Keratinocyte (primary cell): Measurements from ENCODE around the gene ACACB. TPM values are rescaled to one million over a fixed set of nuclear protein-coding genes. Genes with fewer than 3 reads are reported as not detected.

Experiments used
- DNase-seq: peaks from one replicate; pipeline ENCODE4 v3.0.0-alpha.2; 2011; ENCODE audit warnings: low read depth, missing footprints, low spot score
- FAIRE-seq: peaks from 2 replicates; lab custom pipeline; 2011; peaks lifted over from hg19 to GRCh38; lab: Jason Lieb, UNC
- H2AFZ ChIP-seq: 2 replicates; pipeline ENCODE4 v1.6.0; 2012; ENCODE audit warnings: low read length, control low read depth, inconsistent platforms; ENCODE audit not compliant: control insufficient read depth
- H3K27ac ChIP-seq: 2 replicates; pipeline ENCODE4 v1.5.1; 2011; ENCODE audit warnings: low read length; ENCODE audit not compliant: control insufficient read depth, insufficient read depth
- H3K27me3 ChIP-seq: 3 replicates; pipeline ENCODE4 v1.6.0; 2011; ENCODE audit warnings: low read length; ENCODE audit not compliant: control insufficient read depth, insufficient read depth; ENCODE audit errors: extremely low read depth
- H3K36me3 ChIP-seq, 2 experiments: 2 replicates in 1 of 2; 3 replicates in 1 of 2; pipeline ENCODE4 v1.5.1; 2011; ENCODE audit warnings: low read length in 2 of 2, mild to moderate bottlenecking in 1 of 2; ENCODE audit not compliant: control insufficient read depth in 2 of 2, insufficient read depth in 2 of 2; ENCODE audit errors: extremely low read depth in 1 of 2
- H3K4me1 ChIP-seq: 3 replicates; pipeline ENCODE4 v1.5.1; 2011; ENCODE audit warnings: low read length; ENCODE audit not compliant: control insufficient read depth, insufficient read depth; ENCODE audit errors: extremely low read depth
- H3K4me2 ChIP-seq: 3 replicates; pipeline ENCODE4 v1.6.0; 2011; ENCODE audit warnings: low read depth, low read length; ENCODE audit not compliant: control insufficient read depth, insufficient read depth; ENCODE audit errors: extremely low read depth
- H3K4me3 ChIP-seq, 3 experiments: fragments of 200-600 bp in 1 of 3; sonication (generic) in 1 of 3; 2 replicates in 2 of 3; 3 replicates in 1 of 3; pipeline ENCODE4 v1.5.1; 2011 to 2016; ENCODE audit warnings: low read length in 3 of 3, mild to moderate bottlenecking in 3 of 3, control low read depth in 2 of 3, inconsistent platforms in 1 of 3, low read depth in 1 of 3, mixed read lengths in 1 of 3, mixed run types in 1 of 3, moderate library complexity in 1 of 3; ENCODE audit not compliant: control insufficient read depth in 2 of 3, insufficient read depth in 2 of 3; ENCODE audit errors: extremely low read depth in 1 of 3
- H3K79me2 ChIP-seq: 2 replicates; pipeline ENCODE4 v1.6.0; 2012; ENCODE audit warnings: low read length; ENCODE audit not compliant: control insufficient read depth, insufficient read depth
- H3K9ac ChIP-seq: 3 replicates; pipeline ENCODE4 v1.6.0; 2011; ENCODE audit warnings: low read length; ENCODE audit not compliant: control insufficient read depth, insufficient read depth; ENCODE audit errors: extremely low read depth
- H3K9me1 ChIP-seq: 3 replicates; pipeline ENCODE4 v1.6.0; 2011; ENCODE audit warnings: low read length; ENCODE audit not compliant: control insufficient read depth, insufficient read depth; ENCODE audit errors: extremely low read depth
- H3K9me3 ChIP-seq: 2 replicates; pipeline ENCODE4 v1.5.1; 2012; ENCODE audit warnings: low read depth, low read length; ENCODE audit not compliant: control insufficient read depth
- H4K20me1 ChIP-seq: 3 replicates; pipeline ENCODE4 v1.6.0; 2011; ENCODE audit warnings: low read length; ENCODE audit not compliant: control insufficient read depth, insufficient read depth; ENCODE audit errors: extremely low read depth
- EZH2 ChIP-seq: IDR thresholded peaks from one replicate; pipeline ENCODE4 v1.6.1; 2012; ENCODE audit warnings: inconsistent platforms, mild to moderate bottlenecking, low read length, moderate library complexity
- dilution Hi-C: fragments of 300-500 bp; cut with MboI; formaldehyde crosslinking; loops from one replicate; pipeline ENCODE4 v1.7.0; 2020; ENCODE audit warnings: low sequenced_read_pairs; ENCODE audit not compliant: extremely low pct_ligation_motif_present
- polyA plus RNA-seq, 5 experiments: library from polyadenylated mRNA; depleted of rRNA in 3 of 5; stranded (reverse) in 3 of 5; stranded (forward) in 1 of 5; unstranded in 1 of 5; fragments of >200 nt; gene quantifications; 1 replicate in 1 of 5; 2 replicates in 3 of 5; 3 replicates in 1 of 5; pipeline versions ENCODE4 v1.2.1 to v1.2.3, GENCODE V29; 2011 to 2012; ENCODE audit warnings: missing spikeins in 2 of 5, low read depth in 1 of 5, low replicate concordance in 1 of 5
- TF ChIP-seq, protein P1 (sequence below), 3 experiments: IDR thresholded peaks in 1 of 3; conservative IDR thresholded peaks in 1 of 3; optimal IDR thresholded peaks in 1 of 3; 2 replicates in 2 of 3; 3 replicates in 1 of 3; pipeline versions ENCODE3 to v1.5.1; 2011; ENCODE audit warnings: low read length in 3 of 3, mild to moderate bottlenecking in 3 of 3, moderate library complexity in 2 of 3, control low read depth in 1 of 3, inconsistent platforms in 1 of 3; ENCODE audit not compliant: insufficient read depth in 2 of 3; ENCODE audit errors: extremely low read depth in 1 of 3

Gene ACACB
- polyA plus RNA-seq, 1 donor (not counting 4 experiments of a cell fraction or from before 2014, with no cell fraction given) = 1.3 TPM

DNA sequence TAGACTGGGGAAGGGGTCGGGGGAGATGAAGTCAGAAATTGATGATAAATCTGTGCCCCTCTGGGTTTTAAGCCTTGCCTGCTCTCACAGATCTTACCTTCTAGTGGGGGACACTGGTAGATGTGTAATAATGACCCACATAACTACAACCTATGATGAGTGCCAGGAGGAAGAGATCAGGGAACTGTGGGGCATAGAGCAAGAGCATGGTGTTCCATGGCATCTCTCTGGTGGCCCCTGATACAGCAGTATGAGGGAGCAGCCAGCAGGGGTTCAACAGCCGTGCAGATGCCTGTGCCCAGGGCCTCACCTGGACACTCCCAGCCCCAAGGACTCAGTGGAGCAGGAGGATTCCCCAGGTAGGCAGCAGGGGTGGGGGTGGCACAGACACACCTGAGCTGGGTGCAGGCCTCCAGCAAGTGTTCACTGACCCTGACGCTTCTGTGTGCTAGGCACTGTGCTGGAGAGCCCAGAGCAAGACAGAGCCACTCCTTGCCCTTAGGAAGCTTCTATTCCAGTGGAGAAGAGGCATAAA lies 5.0 kb downstream of the ACACB start:
- Histone ChIP-seq H3K36me3 (no peaks in the 10 kb centered on the region), H2AFZ (no peak overlapping the region), H3K4me1 (no peaks in the 10 kb centered on the region), H3K27ac (no peak overlapping the region), H3K9me3 (no peaks in the 10 kb centered on the region), H3K9ac (no peak overlapping the region), H3K4me3 (no peak overlapping the region), H3K79me2 (no peaks in the 10 kb centered on the region), H3K4me2 (no peak overlapping the region), H4K20me1 (no peaks in the 10 kb centered on the region), H3K9me1 (no peaks in the 10 kb centered on the region), H3K27me3 (no peaks in the 10 kb centered on the region)
- dilution Hi-C loops = loop anchor here (25.0 kb wide), 1 partner anchor 266 kb away; no protein-coding TSS in a partner anchor
- FAIRE-seq (no peak), DNase-seq (no peak)
- TF ChIP-seq, protein P1, sequence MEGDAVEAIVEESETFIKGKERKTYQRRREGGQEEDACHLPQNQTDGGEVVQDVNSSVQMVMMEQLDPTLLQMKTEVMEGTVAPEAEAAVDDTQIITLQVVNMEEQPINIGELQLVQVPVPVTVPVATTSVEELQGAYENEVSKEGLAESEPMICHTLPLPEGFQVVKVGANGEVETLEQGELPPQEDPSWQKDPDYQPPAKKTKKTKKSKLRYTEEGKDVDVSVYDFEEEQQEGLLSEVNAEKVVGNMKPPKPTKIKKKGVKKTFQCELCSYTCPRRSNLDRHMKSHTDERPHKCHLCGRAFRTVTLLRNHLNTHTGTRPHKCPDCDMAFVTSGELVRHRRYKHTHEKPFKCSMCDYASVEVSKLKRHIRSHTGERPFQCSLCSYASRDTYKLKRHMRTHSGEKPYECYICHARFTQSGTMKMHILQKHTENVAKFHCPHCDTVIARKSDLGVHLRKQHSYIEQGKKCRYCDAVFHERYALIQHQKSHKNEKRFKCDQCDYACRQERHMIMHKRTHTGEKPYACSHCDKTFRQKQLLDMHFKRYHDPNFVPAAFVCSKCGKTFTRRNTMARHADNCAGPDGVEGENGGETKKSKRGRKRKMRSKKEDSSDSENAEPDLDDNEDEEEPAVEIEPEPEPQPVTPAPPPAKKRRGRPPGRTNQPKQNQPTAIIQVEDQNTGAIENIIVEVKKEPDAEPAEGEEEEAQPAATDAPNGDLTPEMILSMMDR (optimal IDR thresholded peaks at IDR 0.05 in 1 of 3, IDR thresholded peaks at IDR 0.05 in 1 of 3, conservative IDR thresholded peaks at IDR 0.05 in 1 of 3; ENCODE audit: extremely low read depth in 1 of 3, insufficient read depth in 2 of 3, low read length in 3 of 3) = no peak
- no peak for TF ChIP-seq EZH2

DNA sequence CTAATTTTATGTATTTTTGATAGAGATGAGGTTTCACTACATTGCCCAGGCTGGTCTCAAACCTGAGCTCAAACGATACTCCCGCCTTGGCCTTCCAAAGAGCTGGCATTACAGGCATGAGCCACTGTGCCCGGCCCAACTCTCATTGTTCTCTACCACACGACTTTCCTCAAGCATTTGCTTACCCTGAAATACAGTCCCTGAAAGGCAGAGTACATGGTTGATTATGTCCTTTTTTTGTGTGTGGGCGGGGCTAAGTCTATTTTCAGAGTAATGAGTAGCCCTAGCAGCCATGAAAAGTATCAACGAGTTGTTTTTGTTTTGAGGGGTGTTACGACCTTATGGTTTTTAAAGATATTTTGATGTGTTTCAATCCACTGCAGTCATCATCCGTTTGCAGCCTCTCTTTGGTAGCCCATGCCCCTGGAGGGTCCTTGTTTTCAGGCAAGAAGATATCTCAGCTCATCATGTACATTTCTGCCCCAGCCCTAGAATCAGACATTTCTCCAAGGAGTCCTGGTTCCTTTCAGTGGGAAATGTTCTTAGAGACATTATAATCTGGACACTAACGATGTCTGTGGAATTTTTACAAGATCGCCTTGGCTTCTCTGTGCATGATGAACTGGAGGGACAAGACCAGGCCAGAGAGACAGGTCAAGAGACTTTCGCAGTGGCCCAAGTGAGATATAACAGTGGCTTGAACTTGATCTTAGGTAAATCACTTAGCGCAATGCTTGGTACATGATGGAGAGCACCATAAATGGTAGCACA lies 8.7 kb downstream of the ACACB start:
- H3K4me3 ChIP-seq = no peak overlapping the region
- no peaks in the 10 kb centered on the region for H3K36me3 ChIP-seq
- H3K27ac ChIP-seq = no peak overlapping the region
- TF ChIP-seq, protein P1 (optimal IDR thresholded peaks at IDR 0.05 in 1 of 3, IDR thresholded peaks at IDR 0.05 in 1 of 3, conservative IDR thresholded peaks at IDR 0.05 in 1 of 3; ENCODE audit: extremely low read depth in 1 of 3, insufficient read depth in 2 of 3, low read length in 3 of 3) = no peak
- TF ChIP-seq EZH2 = no peak
- no peak overlapping the region for H3K9ac ChIP-seq
- no peak overlapping the region for H3K4me2 ChIP-seq
- no peaks in the 10 kb centered on the region for H3K9me3 ChIP-seq
- H2AFZ ChIP-seq = no peak overlapping the region
- no peaks in the 10 kb centered on the region for H3K27me3 ChIP-seq
- no peaks in the 10 kb centered on the region for H3K79me2 ChIP-seq
- dilution Hi-C loops = loop anchor here (25.0 kb wide), 1 partner anchor 262 kb away; no protein-coding TSS in a partner anchor
- no peaks in the 10 kb centered on the region for H4K20me1 ChIP-seq
- no peaks in the 10 kb centered on the region for H3K9me1 ChIP-seq
- H3K4me1 ChIP-seq = no peaks in the 10 kb centered on the region
- no peak for FAIRE-seq
- no peak for DNase-seq
